Hematopoietic multipotent progenitor cell treated with erythropoietin and hydrocortisone succinate and interleukin-3 and kit ligand, for 8 days (in vitro differentiated cells): Measurements from ENCODE around the gene ISLR.
"Not testable (repeated sequence)": the region's sequence is repeated elsewhere in the genome, so short reads cannot be mapped to it uniquely, and the experiment has no call there.

ENCODE experiments used
- DNase-seq: peaks from one replicate; pipeline ENCODE4 v3.0.0-alpha.2; 2015

ISLR gene

GRCh38 chr15:74137537-74137894 lies 36.0 kb upstream of the ISLR start:
- DNase-seq = no peak

- DNase-seq = no peak
Observed at GRCh38 chr15:74138642-74139041, 34.9 kb upstream of the ISLR start.

GRCh38 chr15:74141591-74141990 lies 31.9 kb upstream of the ISLR start:
- DNase-seq = no peak

- no peak for DNase-seq
Observed at GRCh38 chr15:74144153-74144775, 29.2 kb upstream of the ISLR start.

- no peak for DNase-seq
Observed at GRCh38 chr15:74146277-74146800, 27.2 kb upstream of the ISLR start.

GRCh38 chr15:74147051-74147450 lies 26.5 kb upstream of the ISLR start:
- DNase-seq = no peak

GRCh38 chr15:74155766-74156417 lies 17.6 kb upstream of the ISLR start:
- DNase-seq = no peak

GRCh38 chr15:74156678-74157411 lies 16.7 kb upstream of the ISLR start:
- DNase-seq = no peak

GRCh38 chr15:74157868-74158827 lies 15.4 kb upstream of the ISLR start:
- no peak for DNase-seq

GRCh38 chr15:74158855-74159650 lies 14.5 kb upstream of the ISLR start:
- no peak for DNase-seq

- no peak for DNase-seq
Observed at GRCh38 chr15:74159773-74160172, 13.7 kb upstream of the ISLR start.

- DNase-seq = not testable (repeated sequence)
Observed at GRCh38 chr15:74160390-74160789, 13.1 kb upstream of the ISLR start.

- DNase-seq = not testable (repeated sequence)
Observed at GRCh38 chr15:74162195-74162536, 11.3 kb upstream of the ISLR start.

GRCh38 chr15:74165461-74165860 lies 8.0 kb upstream of the ISLR start:
- DNase-seq = no peak

- no peak for DNase-seq
Observed at GRCh38 chr15:74167891-74168331, 5.6 kb upstream of the ISLR start.

- no peak for DNase-seq
Observed at GRCh38 chr15:74168711-74169126, 4.8 kb upstream of the ISLR start.

GRCh38 chr15:74170071-74170844 lies 3.3 kb upstream of the ISLR start:
- DNase-seq = no peak

- no peak for DNase-seq
Observed at GRCh38 chr15:74170875-74171578, 2.5 kb upstream of the ISLR start.

- DNase-seq = no peak
Observed at GRCh38 chr15:74171965-74172541, 1.5 kb upstream of the ISLR start.
